Psoas muscle (tissue), 8 donors: Measurements from ENCODE around the gene CST11. TPM values are rescaled to one million over a fixed set of nuclear protein-coding genes. Genes with fewer than 3 reads are reported as not detected.

Source experiments
- ATAC-seq, 4 donors: fragments of 200-7000 bp; cut with Tn5 transposase; one replicate each; pipeline ENCODE4 v1.9.1; 2020; ENCODE audit warnings: moderate library complexity in 3 of 4, mild to moderate bottlenecking in 2 of 4
- DNase-seq, 2 donors: peaks; one replicate each; pipeline ENCODE4 v3.0.0-alpha.2; 2020
- H3K27ac ChIP-seq: fragments of 200-600 bp; one replicate; pipeline ENCODE4 v1.8.0; 2022
- H3K27me3 ChIP-seq, 3 donors: fragments of 200-600 bp in 1 of 3; one replicate each; pipeline versions ENCODE4 v1.6.1 to v1.8.0; 2013 to 2022; ENCODE audit warnings: low read length in 2 of 3, mild to moderate bottlenecking in 2 of 3, moderate library complexity in 1 of 3; ENCODE audit not compliant: insufficient read depth in 3 of 3
- H3K36me3 ChIP-seq, 2 donors: fragments of 200-600 bp in 1 of 2; one replicate each; pipeline versions ENCODE4 v1.6.1 to v1.8.0; 2013 to 2022; ENCODE audit warnings: low read depth in 1 of 2, mild to moderate bottlenecking in 1 of 2, moderate library complexity in 1 of 2; ENCODE audit not compliant: insufficient read depth in 1 of 2
- H3K4me1 ChIP-seq: fragments of 200-600 bp; one replicate; pipeline ENCODE4 v1.8.0; 2022
- H3K4me3 ChIP-seq: fragments of 200-600 bp; one replicate; pipeline ENCODE4 v1.8.0; 2022; ENCODE audit warnings: mild to moderate bottlenecking
- H3K9me3 ChIP-seq: fragments of 200-600 bp; one replicate; pipeline ENCODE4 v1.8.0; 2022
- WGBS, 3 donors: extraction: QIAGEN DNeasy Blood & Tissue Kit; methylation state at CpG; one replicate each; pipeline versions ENCODE4 v1.1.6 to v1.1.7; 2013; 5-methylcytosine and 5-hydroxymethylcytosine counted together
- intact Hi-C, 2 donors: fragments of 100-400 bp; cut with DNase I; formaldehyde crosslinking; loops; one replicate each; pipeline versions ENCODE4 v1.11.0 to v1.14.2; 2022
- polyA plus RNA-seq, 3 donors: library from polyadenylated mRNA; stranded (reverse); fragments of 200-250 nt; gene quantifications; one replicate each; pipeline ENCODE4 v1.2.3, GENCODE V29; 2013
- total RNA-seq, 4 donors: library from RNA; stranded (reverse); fragmentation: NEBNext Ultra II Directional in 2 of 4; extraction: Animal tissue kit (Norgen Biotek cat#: 25700) in 2 of 4; gene quantifications; one replicate each; pipeline versions ENCODE4 v1.2.1 to v1.2.4, GENCODE V29; 2021 to 2023
- TF ChIP-seq, protein P1 (sequence below): fragments of 200-600 bp; IDR thresholded peaks from one replicate; pipeline ENCODE4 v1.8.0; 2022; ENCODE audit warnings: antibody characterized with exemption
- donor health status: healthy with polysubstance abuse.
- donor health status: DM: no; HTN: no; CAD: no; lungs with moderate emphysema.
- donor health status: Bipolar disorder and iron deficiency.
- donor health status: healthy.
- donor health status: DM: yes; HTN: yes; CAD: no.
- donor health status: DM: no; HTN: no; CAD: no.
- donor health status: DM: no; HTN: no; CAD: no.
- donor health status: DM: yes; HTN: yes; CAD: no.

Gene CST11
- total and polyA plus RNA-seq, 7 donors, result not detected

DNA sequence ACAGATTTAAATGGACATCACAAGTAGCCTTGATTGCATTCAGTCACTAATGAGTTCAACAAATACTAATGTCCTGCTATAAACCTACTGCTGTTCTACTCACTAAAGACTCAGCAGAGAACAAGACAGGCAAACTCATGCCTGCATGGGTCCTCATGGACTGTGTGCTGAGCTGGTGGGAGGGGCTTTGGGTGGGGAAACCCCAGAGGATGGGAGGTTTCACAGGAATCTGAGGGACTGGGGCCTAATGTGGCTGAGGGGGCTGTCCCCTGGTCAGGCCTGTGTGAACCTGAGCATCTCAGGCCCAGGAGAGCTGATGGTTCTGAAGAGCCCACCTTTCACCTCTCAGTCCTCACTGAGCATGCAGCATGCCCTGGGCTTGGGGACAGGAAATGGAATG lies 39.6 kb upstream of the CST11 start:
- intact Hi-C loops, result no loop called here
- no peak overlapping the region for H3K27ac ChIP-seq
- DNase-seq (no peak), ATAC-seq (no peak)
- H3K4me3 ChIP-seq, result no peak overlapping the region
- H3K27me3 ChIP-seq, result no peaks in the 10 kb centered on the region
- no peaks in the 10 kb centered on the region for H3K36me3 ChIP-seq
- TF ChIP-seq, protein P1, sequence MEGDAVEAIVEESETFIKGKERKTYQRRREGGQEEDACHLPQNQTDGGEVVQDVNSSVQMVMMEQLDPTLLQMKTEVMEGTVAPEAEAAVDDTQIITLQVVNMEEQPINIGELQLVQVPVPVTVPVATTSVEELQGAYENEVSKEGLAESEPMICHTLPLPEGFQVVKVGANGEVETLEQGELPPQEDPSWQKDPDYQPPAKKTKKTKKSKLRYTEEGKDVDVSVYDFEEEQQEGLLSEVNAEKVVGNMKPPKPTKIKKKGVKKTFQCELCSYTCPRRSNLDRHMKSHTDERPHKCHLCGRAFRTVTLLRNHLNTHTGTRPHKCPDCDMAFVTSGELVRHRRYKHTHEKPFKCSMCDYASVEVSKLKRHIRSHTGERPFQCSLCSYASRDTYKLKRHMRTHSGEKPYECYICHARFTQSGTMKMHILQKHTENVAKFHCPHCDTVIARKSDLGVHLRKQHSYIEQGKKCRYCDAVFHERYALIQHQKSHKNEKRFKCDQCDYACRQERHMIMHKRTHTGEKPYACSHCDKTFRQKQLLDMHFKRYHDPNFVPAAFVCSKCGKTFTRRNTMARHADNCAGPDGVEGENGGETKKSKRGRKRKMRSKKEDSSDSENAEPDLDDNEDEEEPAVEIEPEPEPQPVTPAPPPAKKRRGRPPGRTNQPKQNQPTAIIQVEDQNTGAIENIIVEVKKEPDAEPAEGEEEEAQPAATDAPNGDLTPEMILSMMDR, result no peak
- H3K4me1 ChIP-seq, result no peaks in the 10 kb centered on the region
- no peaks in the 10 kb centered on the region for H3K9me3 ChIP-seq

DNA sequence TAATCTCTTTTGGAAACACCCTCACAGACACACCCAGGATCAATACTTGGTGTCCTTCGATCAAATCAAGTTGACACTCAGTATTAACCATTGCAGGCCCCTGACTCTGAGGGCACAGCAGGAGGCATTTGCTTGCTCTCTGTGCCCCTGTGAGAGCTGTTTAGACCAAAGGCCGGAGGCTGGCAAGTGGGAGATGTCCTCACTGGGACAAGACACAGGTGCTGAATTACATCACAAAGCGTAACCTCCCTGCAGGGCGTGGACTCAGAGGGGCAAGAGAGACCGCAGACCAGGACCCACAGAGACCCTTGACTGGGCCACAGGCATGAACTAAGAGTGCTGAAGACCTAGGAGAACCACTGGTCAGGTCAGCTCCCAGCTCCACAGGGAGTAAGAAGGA lies 38.1 kb upstream of the CST11 start, which contains the start of gene CST8:
Gene CST8, plus strand, starts transcription at position 301 of the 400 bp plus-strand sequence. CDS start 551 bp downstream, outside the sequence.
- intact Hi-C loops, result no loop called here
- no peaks in the 10 kb centered on the region for H3K27me3 ChIP-seq
- no peak within 1 kb of the TSS for H3K27ac ChIP-seq
- peaks cover 5% of the 10 kb centered on the region for H3K9me3 ChIP-seq
- H3K36me3 ChIP-seq, result no peaks in the 10 kb centered on the region
- H3K4me3 ChIP-seq, result no peak within 1 kb of the TSS
- ATAC-seq, result no peak
- TF ChIP-seq, protein P1, result no peak
- DNase-seq, result no peak
- 87 to 94% (median 93%) methylated on average over 5 of the region's 5 CpGs for WGBS, 3 donors
- H3K4me1 ChIP-seq, result no peaks in the 10 kb centered on the region

DNA sequence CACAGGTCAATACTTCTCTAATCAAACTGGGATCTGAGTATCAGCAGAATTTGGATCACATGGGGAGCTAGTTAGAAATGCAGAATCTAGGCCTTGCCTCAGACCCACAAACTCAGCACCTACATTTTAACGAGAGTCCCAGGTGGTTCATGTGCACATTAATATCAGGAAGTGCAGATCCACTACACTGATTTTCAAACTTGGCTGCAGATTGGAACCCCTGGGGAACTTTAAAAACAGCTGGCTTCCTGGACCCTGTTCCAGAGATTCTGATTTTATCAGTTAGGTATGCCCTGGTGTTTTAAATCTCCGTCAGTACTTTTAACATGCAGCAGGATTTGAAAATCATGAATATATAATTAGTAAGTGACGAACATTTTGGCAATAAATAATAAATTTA lies 36.3 kb upstream of the CST11 start:
- Histone ChIP-seq H3K27ac (no peak overlapping the region), H3K9me3 (peaks cover 5% of the 10 kb centered on the region), H3K4me3 (no peak overlapping the region), H3K27me3 (no peaks in the 10 kb centered on the region), H3K36me3 (no peaks in the 10 kb centered on the region), H3K4me1 (no peaks in the 10 kb centered on the region)
- WGBS, 3 donors, result 25 to 43% (median 32%) methylated on average over 3 of the region's 3 CpGs
- intact Hi-C loops, result no loop called here
- ATAC-seq (no peak), DNase-seq (no peak)
- TF ChIP-seq, protein P1, result no peak

DNA sequence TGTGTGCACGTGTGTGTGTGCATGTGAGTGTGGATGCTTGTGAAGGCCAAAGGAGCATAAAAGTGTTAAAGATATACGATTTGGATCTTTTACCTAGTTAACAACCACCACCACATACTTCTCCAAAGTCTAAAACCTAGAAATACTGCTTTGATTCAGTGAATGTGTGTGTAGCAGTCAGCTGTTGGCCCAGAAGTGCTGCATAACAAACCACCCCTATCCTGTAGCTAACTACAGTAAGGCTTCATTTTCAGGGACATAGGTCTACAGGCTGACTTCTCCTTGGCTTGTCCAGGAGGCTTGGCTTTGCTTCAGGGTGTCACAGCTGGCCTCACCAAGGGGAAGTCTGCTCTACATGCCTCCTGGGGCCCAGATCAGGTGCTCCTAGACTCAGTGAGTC lies 35.8 kb upstream of the CST11 start:
- no peaks in the 10 kb centered on the region for H3K27me3 ChIP-seq
- 85 to 98% (median 96%) methylated on average over 2 of the region's 2 CpGs for WGBS, 3 donors
- no peaks in the 10 kb centered on the region for H3K36me3 ChIP-seq
- no peak overlapping the region for H3K4me3 ChIP-seq
- ATAC-seq, result no peak
- no peak for DNase-seq
- H3K27ac ChIP-seq, result no peak overlapping the region
- intact Hi-C loops, result no loop called here
- peaks cover 5% of the 10 kb centered on the region for H3K9me3 ChIP-seq
- no peaks in the 10 kb centered on the region for H3K4me1 ChIP-seq
- TF ChIP-seq, protein P1, result no peak

DNA sequence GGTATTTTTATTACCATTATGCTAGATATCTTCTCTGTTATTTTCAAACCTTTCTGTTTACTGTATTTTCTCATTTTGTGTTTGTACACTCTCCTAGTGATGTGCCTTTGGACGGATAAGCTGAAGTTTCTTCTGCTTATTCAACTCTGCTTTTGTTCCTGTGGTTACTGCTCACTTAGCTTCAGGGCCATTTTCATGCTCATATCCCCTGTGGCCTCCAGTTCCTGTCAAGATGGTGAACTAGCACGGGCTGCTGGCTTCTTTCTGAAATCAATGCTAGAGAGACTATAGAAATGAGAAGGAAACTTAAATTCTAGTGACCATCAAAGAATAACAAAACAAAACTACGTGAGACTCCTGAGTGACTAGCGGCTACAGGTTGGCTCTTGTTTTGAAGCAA lies 31.4 kb upstream of the CST11 start:
- intact Hi-C loops, result no loop called here
- no peaks in the 10 kb centered on the region for H3K27me3 ChIP-seq
- TF ChIP-seq, protein P1, result no peak
- no peak for ATAC-seq
- no peak overlapping the region for H3K27ac ChIP-seq
- H3K4me1 ChIP-seq, result no peaks in the 10 kb centered on the region
- WGBS, 3 donors, result 58 to 69% (median 58%) methylated on average over 4 of the region's 4 CpGs
- peaks cover 5% of the 10 kb centered on the region for H3K9me3 ChIP-seq
- DNase-seq, result no peak
- no peak overlapping the region for H3K4me3 ChIP-seq
- no peaks in the 10 kb centered on the region for H3K36me3 ChIP-seq
